Tibial artery (tissue), 4 donors: ENCODE measurements around the gene DGCR6L.
"Not testable (repeated sequence)": the region's sequence is repeated elsewhere in the genome, so short reads cannot be mapped to it uniquely, and the experiment has no call there.

ENCODE experiments used
- DNase-seq, 2 donors: peaks; one replicate each; pipeline ENCODE4 v3.0.0-alpha.2; 2019
- H3K27ac ChIP-seq, 2 donors: fragments of 200-600 bp; sonication (generic) in 1 of 2; 1 replicate in 1 of 2; 2 replicates in 1 of 2; pipeline ENCODE4 v1.5.1; 2018 to 2019; ENCODE audit warnings: mild to moderate bottlenecking in 1 of 2
- H3K27me3 ChIP-seq, 2 donors: fragments of 200-600 bp; sonication (generic) in 1 of 2; one replicate each; pipeline versions ENCODE4 v1.5.1 to v1.6.0; 2016 to 2019
- H3K36me3 ChIP-seq, 3 donors: fragments of 200-600 bp; sonication (generic) in 2 of 3; one replicate each; pipeline ENCODE4 v1.5.1; 2016 to 2019; ENCODE audit warnings: mild to moderate bottlenecking in 2 of 3
- H3K4me1 ChIP-seq, 4 donors: fragments of 200-600 bp; sonication (generic) in 2 of 4; 1 replicate in 3 of 4; 2 replicates in 1 of 4; pipeline ENCODE4 v1.5.1; 2016 to 2019
- H3K4me3 ChIP-seq, 2 donors: fragments of 200-600 bp; sonication (generic) in 1 of 2; 1 replicate in 1 of 2; 2 replicates in 1 of 2; pipeline ENCODE4 v1.5.1; 2018 to 2019; ENCODE audit warnings: mild to moderate bottlenecking in 2 of 2
- H3K9me3 ChIP-seq, 3 donors: fragments of 200-600 bp; sonication (generic) in 1 of 3; one replicate each; pipeline ENCODE4 v1.5.1; 2016 to 2019
- CTCF ChIP-seq, 2 experiments: fragments of 200-600 bp in 1 of 2; fragments of 450-650 bp in 1 of 2; IDR thresholded peaks; one replicate each; pipeline ENCODE4 v1.5.1; 2017 to 2019; ENCODE audit warnings: antibody characterized with exemption in 2 of 2, mild to moderate bottlenecking in 1 of 2, moderate library complexity in 1 of 2
- intact Hi-C: fragments of 100-400 bp; cut with DNase I; formaldehyde crosslinking; loops from one replicate; pipeline ENCODE4 v1.15.0; 2023; ENCODE audit warnings: low total_unique reads

The DGCR6L gene

GRCh38 chr22:20275836-20276235 lies 44.0 kb downstream of the DGCR6L start:
- Histone ChIP-seq H3K27me3 (peaks cover 0 to 19% of the 10 kb centered on the region in 2 donors), H3K36me3 (no peaks in the 10 kb centered on the region), H3K9me3 (no peaks in the 10 kb centered on the region), H3K27ac (no peak overlapping the region), H3K4me1 (no peaks in the 10 kb centered on the region), H3K4me3 (no peak overlapping the region)
- no peak for TF ChIP-seq CTCF (IDR thresholded peaks at IDR 0.05)
- no peak for DNase-seq
- intact Hi-C loops, result no loop called here

DNA sequence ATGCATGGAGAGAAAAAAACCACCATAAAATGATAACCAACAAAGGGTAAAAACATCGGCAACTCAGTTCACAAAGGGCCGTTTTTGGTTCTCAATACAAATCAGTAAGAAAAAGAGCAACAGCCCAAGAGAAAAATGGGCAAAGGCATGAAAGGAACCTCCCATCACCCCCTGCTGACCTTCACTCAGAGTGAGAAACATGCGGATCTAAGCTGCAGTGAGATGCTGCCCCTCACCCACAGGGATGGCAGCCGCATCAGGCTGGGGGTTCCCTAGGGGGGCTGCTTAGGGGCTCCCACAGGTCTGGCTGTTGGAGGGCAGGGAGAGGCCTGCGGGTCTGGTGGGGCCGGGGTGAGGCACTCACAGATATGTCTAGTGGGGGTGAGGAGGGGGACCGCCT lies 44.5 kb downstream of the DGCR6L start:
- intact Hi-C loops, DNase-seq, H3K4me3 ChIP-seq, H3K36me3 ChIP-seq, H3K27ac ChIP-seq, H3K4me1 ChIP-seq, H3K9me3 ChIP-seq: not testable (repeated sequence)
- H3K27me3 ChIP-seq, result peaks cover 0 to 22% of the 10 kb centered on the region in 2 donors

GRCh38 chr22:20274374-20274773 lies 45.5 kb downstream of the DGCR6L start:
- DNase-seq, H3K4me3 ChIP-seq, H3K4me1 ChIP-seq, H3K9me3 ChIP-seq, intact Hi-C loops, H3K36me3 ChIP-seq, H3K27ac ChIP-seq: not testable (repeated sequence)
- H3K27me3 ChIP-seq, result peaks cover 0 to 25% of the 10 kb centered on the region in 2 donors

- Histone ChIP-seq H3K36me3 (no peaks in the 10 kb centered on the region), H3K4me3 (no peak overlapping the region), H3K27ac (no peak overlapping the region), H3K27me3 (peaks cover 0 to 25% of the 10 kb centered on the region in 2 donors), H3K4me1 (no peaks in the 10 kb centered on the region), H3K9me3 (no peaks in the 10 kb centered on the region)
- DNase-seq, result no peak
- intact Hi-C loops, result no loop called here
- TF ChIP-seq CTCF (IDR thresholded peaks at IDR 0.05), result no peak
Measured at GRCh38 chr22:20273758-20274181, 46.1 kb downstream of the DGCR6L start.

DNA sequence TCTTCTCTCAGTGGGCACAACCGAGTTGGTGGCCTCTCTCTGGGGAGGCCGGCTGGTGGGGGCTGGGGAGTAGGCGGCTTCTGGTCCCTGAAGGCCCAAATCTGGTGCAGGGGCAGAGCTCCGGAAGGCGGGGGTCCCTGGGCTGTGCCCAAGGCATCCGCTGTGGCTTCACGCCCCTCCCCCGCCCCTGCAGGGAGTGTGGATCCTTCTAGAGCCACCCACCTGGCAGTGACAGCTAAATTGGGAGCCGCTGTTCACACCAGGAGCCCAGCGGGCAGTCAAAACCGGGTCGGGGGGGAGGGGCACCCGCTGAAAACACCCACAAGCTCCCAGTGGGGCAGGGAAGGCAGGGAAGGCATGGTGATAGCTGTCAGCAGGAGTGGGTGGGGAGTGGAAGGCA lies 47.2 kb downstream of the DGCR6L start:
- H3K27me3 ChIP-seq, result peaks cover 0 to 25% of the 10 kb centered on the region in 2 donors
- TF ChIP-seq CTCF (IDR thresholded peaks at IDR 0.05), result no peak

GRCh38 chr22:20272174-20272573 lies 47.7 kb downstream of the DGCR6L start:
- Histone ChIP-seq H3K27ac (no peak overlapping the region), H3K9me3 (no peaks in the 10 kb centered on the region), H3K36me3 (no peaks in the 10 kb centered on the region), H3K27me3 (peaks cover 0 to 25% of the 10 kb centered on the region in 2 donors), H3K4me3 (no peak overlapping the region), H3K4me1 (peaks cover 0 to 12% (median 11%) of the 10 kb centered on the region in 4 donors)
- DNase-seq, result no peak
- intact Hi-C loops, result no loop called here
- no peak for TF ChIP-seq CTCF (IDR thresholded peaks at IDR 0.05)

More for the DNA sequence above, 47.2 kb downstream of the DGCR6L start:
- no peak overlapping the region for H3K27ac ChIP-seq
- H3K9me3 ChIP-seq, result no peaks in the 10 kb centered on the region
- H3K36me3 ChIP-seq, result no peaks in the 10 kb centered on the region
- peaks cover 0 to 7% (median 6%) of the 10 kb centered on the region in 4 donors for H3K4me1 ChIP-seq
- intact Hi-C loops, result no loop called here
- DNase-seq, result no peak
- no peak overlapping the region for H3K4me3 ChIP-seq
